ENCODE results near the gene SLC35E1. TPM values are rescaled to one million over a fixed set of nuclear protein-coding genes. Genes with fewer than 3 reads are reported as not detected.

SLC35E1 gene
- total and polyA plus RNA-seq, 11 donors = 20.4 to 44.0 (median 24.0) TPM

- TF ChIP-seq CTCF (IDR thresholded peaks at IDR 0.05) (no peak), POLR2A (IDR thresholded peaks at IDR 0.05) (no peak)
- Histone ChIP-seq H3K4me1 (peaks cover 0 to 2% (median 0%) of the 10 kb centered on the region in 12 donors), H3K9me3 (no peaks in the 10 kb centered on the region), H3K27ac (no peak overlapping the region), H3K4me3 (no peak overlapping the region), H3K36me3 (peaks cover 0 to 73% (median 29%) of the 10 kb centered on the region in 9 donors), H3K27me3 (no peaks in the 10 kb centered on the region)
- no peak for ATAC-seq
- 86 to 94% (median 88%) methylated on average over 3 of the region's 3 CpGs for WGBS, 4 donors
- intact Hi-C loops (cut with DNase I) = no loop called here
- DNase-seq = no peak
Measured at GRCh38 chr19:16504271-16504670, 67.9 kb downstream of the SLC35E1 start.

Other genes with a start within 250 kb of the SLC35E1 start
- gene KLF2, start 247.6 kb downstream of the SLC35E1 start, total RNA-seq = 10 to 100 TPM; 28.0 to 87.2 (median 45.0) TPM
- 10 to 100 TPM; 14.4 to 24.2 TPM for gene KLF2, start 247.6 kb downstream of the SLC35E1 start, polyA plus RNA-seq
- gene EPS15L1, start 100.4 kb downstream of the SLC35E1 start, total RNA-seq = 10 to 100 TPM; 24.5 to 70.1 (median 55.7) TPM
- 10 to 100 TPM; 50.0 to 56.9 TPM for gene EPS15L1, start 100.4 kb downstream of the SLC35E1 start, polyA plus RNA-seq
- not detected for gene CALR3, start 76.2 kb downstream of the SLC35E1 start, total RNA-seq
- not detected for gene CALR3, start 76.2 kb downstream of the SLC35E1 start, polyA plus RNA-seq
- gene C19orf44, start 76.0 kb downstream of the SLC35E1 start, total RNA-seq = 1 to 10 TPM; 1.6 to 4.8 (median 3.3) TPM
- gene C19orf44, start 76.0 kb downstream of the SLC35E1 start, polyA plus RNA-seq = 1 to 10 TPM; 1.9 to 4.8 TPM
- 10 to 100 TPM in 7 of 9 donors, 1 to 10 TPM in 2; 5.7 to 24.6 (median 17.0) TPM for gene CHERP, start 30.0 kb downstream of the SLC35E1 start, total RNA-seq
- 10 to 100 TPM; 11.6 to 15.5 TPM for gene CHERP, start 30.0 kb downstream of the SLC35E1 start, polyA plus RNA-seq
- gene MED26, start 55.8 kb upstream of the SLC35E1 start, total RNA-seq = 1 to 10 TPM; 3.6 to 7.5 (median 4.6) TPM
- gene MED26, start 55.8 kb upstream of the SLC35E1 start, polyA plus RNA-seq = 1 to 10 TPM; 4.3 to 5.6 TPM
- gene SMIM7, start 87.7 kb upstream of the SLC35E1 start, total RNA-seq = 10 to 100 TPM; 27.1 to 52.6 (median 45.2) TPM
- gene SMIM7, start 87.7 kb upstream of the SLC35E1 start, polyA plus RNA-seq = 10 to 100 TPM; 44.6 to 73.1 TPM
- 10 to 100 TPM; 13.7 to 37.3 (median 27.2) TPM for gene TMEM38A, start 88.7 kb upstream of the SLC35E1 start, total RNA-seq
- 10 to 100 TPM; 26.6 to 47.4 TPM for gene TMEM38A, start 88.7 kb upstream of the SLC35E1 start, polyA plus RNA-seq
- under 1 TPM in 2 of 9 donors, not detected in 7; 0.04 to 0.05 TPM for gene NWD1, start 147.4 kb upstream of the SLC35E1 start, total RNA-seq
- under 1 TPM; 0.03 to 0.04 TPM for gene NWD1, start 147.4 kb upstream of the SLC35E1 start, polyA plus RNA-seq

Data from heart left ventricle (tissue), 16 donors.